ENCODE results near the gene TP53RK.

TP53RK gene

DNA sequence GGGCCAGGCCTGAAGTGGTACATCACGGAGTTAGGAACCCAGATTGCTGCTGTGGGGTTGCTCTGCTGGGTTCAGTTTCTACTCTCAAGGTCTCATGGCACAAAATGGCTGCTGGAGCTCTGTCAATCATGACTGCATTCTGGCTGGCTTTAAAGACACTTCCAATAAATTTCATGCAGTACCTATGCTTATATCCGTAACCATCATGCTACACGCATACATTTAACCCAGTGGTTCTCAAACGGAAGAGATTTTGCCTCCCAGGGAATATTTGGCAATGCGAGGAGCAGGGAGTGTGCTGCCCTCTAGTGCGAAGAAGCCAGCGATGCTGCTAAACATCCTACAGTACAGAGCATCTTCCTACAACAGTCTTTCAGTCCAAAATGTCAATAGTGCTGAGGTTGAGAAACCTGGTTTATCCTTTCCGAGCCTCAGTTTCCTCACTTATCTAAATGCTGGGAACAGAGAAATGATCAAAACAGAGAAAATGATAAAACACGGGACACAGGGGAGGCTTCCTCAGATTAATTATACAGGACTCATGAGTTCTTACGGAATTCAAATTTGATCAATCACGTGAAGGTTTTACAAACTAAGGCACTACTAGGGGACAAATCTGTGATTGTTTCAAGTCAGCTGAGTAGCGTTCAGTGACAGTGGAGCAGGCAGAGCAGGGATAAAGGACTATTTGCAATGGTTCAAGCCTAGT lies 10.6 kb upstream of the TP53RK start:
- H3K4me3 ChIP-seq, result no peak overlapping the region
- no peak for TF ChIP-seq Cebpa-rat (IDR thresholded peaks at IDR 0.05)
- H3K36me3 ChIP-seq, result no peaks in the 10 kb centered on the region
- H3K27ac ChIP-seq, result no peak overlapping the region
- H3K27me3 ChIP-seq, result no peaks in the 10 kb centered on the region
- H3K9me3 ChIP-seq, result peaks cover 19% of the 10 kb centered on the region
- no peak overlapping the region for H3K9ac ChIP-seq
- H3K4me1 ChIP-seq, result peaks cover 37% of the 10 kb centered on the region
- no peaks in the 10 kb centered on the region for H4K20me1 ChIP-seq
- no peak overlapping the region for H3K4me2 ChIP-seq

DNA sequence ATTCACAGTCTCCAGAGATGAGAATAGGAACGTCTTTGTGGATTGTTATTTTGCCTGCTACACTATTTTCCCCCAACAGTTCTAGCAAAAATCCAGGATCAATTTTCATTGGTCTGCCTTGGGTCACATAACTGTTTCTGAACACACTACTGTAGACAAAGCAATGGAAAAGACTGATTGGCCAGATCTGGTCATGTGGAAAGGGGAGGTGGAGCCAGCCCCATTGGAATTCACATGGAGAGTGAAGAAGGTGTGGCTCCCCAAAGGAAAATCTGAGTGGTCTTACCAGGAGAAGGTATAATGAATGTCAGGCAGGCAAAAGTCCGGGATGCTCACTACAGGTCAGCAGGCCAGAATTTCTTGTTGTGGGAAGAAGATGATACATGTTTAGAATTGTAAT lies 9.5 kb upstream of the TP53RK start:
- no peak for TF ChIP-seq Cebpa-rat (IDR thresholded peaks at IDR 0.05)
- peaks cover 46% of the 10 kb centered on the region for H3K4me1 ChIP-seq

DNA sequence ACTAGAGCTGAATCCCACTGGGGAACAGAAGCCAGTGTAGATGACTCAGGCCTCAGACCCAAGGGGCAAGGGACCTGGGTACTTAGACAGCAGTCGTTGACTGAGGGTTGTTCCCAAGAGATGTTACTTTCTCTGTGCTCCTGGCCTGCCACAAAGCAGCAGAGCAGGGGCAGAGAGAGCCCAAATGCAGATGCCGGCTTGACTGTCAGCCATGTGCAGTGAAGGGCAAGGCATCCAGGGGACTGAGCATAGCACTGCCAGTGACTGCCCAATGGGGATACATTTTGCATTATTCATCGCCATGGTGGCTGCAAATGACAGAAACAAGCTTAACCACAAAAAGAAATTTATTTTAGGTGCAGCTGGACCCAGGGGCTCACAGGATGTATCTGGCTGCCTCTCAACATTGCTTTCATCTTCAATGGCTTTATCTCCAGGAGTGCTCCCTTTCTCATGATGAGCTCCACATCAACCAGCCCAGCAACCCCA lies 7.6 kb upstream of the TP53RK start:
- Histone ChIP-seq H3K4me3 (no peak overlapping the region), H3K27me3 (no peaks in the 10 kb centered on the region), H3K27ac (peak overlapping the region; percentile 57), H3K4me1 (peaks cover 46% of the 10 kb centered on the region), H3K9me3 (peaks cover 19% of the 10 kb centered on the region), H3K9ac (peak overlapping the region; percentile 53), H3K4me2 (peak overlapping the region; percentile 82), H3K36me3 (no peaks in the 10 kb centered on the region), H4K20me1 (no peaks in the 10 kb centered on the region)
- no peak for TF ChIP-seq Cebpa-rat (IDR thresholded peaks at IDR 0.05)

More for the DNA sequence above, 9.5 kb upstream of the TP53RK start:
- H3K27ac ChIP-seq, result no peak overlapping the region
- H3K36me3 ChIP-seq, result no peaks in the 10 kb centered on the region
- no peaks in the 10 kb centered on the region for H3K27me3 ChIP-seq
- H4K20me1 ChIP-seq, result no peaks in the 10 kb centered on the region
- H3K9ac ChIP-seq, result no peak overlapping the region
- no peak overlapping the region for H3K4me3 ChIP-seq
- H3K4me2 ChIP-seq, result no peak overlapping the region
- peaks cover 19% of the 10 kb centered on the region for H3K9me3 ChIP-seq

DNA sequence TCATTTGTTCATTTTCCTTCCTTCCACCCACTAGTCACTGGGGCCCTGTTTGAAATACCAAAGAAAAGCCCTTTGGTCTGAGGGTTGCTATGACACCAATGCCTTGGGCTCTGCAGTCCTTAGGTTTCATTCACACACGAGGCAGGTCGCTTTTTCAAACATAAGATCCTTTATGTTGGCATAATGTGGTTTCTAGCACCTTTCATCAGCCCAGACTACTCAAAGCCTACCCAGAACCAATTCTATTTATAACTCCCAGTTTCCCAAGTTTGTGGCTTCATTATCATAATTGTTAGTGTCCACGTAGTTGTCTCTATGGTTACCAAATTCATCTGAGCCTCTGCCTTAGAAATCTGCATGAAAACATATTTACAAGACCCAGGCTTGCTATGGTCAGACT lies 6.6 kb upstream of the TP53RK start:
- Histone ChIP-seq H3K27me3 (no peaks in the 10 kb centered on the region), H3K4me3 (no peak overlapping the region), H4K20me1 (no peaks in the 10 kb centered on the region), H3K9me3 (peaks cover 19% of the 10 kb centered on the region), H3K9ac (no peak overlapping the region), H3K4me2 (peak overlapping the region; percentile 82), H3K4me1 (peaks cover 46% of the 10 kb centered on the region), H3K36me3 (no peaks in the 10 kb centered on the region), H3K27ac (peak overlapping the region; percentile 57)
- TF ChIP-seq Cebpa-rat (IDR thresholded peaks at IDR 0.05), result no peak

DNA sequence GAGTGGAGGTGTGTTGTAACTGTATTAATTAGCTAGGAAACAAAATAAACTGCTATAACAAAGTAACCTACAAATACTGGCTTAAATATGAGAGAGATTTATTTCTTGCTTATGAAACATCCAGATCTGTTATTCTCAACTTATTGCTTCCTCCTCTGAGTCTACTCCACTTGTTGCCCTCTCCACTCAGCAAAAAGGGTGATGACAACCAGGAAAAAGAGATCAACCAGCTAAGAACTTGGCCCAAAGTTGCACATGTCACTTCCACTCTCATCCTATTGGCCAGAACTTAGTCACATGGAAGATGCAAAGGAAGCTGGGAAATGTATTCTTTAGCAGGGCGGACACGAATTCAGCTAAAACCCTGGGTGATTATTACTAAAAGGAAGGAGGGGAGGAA lies 5.2 kb upstream of the TP53RK start:
- Histone ChIP-seq H3K36me3 (no peaks in the 10 kb centered on the region), H3K4me2 (peak overlapping the region; percentile 82)
- no peak for TF ChIP-seq Cebpa-rat (IDR thresholded peaks at IDR 0.05)

DNA sequence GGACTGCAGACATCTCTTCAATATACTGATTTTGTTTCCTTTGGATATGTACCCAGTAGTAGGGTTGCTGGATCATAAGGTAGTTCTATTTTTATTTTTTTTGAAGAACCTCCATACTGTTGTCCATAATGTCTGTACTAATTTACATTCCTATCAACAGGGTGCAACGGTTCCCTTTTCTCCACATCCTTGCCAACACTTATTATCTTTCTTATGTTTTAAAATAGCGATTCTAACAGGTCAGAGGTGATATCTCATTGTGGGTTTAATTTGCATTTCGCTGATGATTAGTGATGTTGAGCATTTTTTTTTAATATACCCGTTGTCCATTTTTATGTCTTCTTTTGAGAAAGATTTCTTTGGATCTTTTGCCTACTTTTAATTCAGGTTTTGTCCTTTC lies 2.0 kb upstream of the TP53RK start:
- H3K27ac ChIP-seq, result no peak overlapping the region
- no peak overlapping the region for H3K4me3 ChIP-seq
- H3K4me1 ChIP-seq, result peaks cover 51% of the 10 kb centered on the region
- no peak overlapping the region for H3K9ac ChIP-seq
- TF ChIP-seq Cebpa-rat (IDR thresholded peaks at IDR 0.05), result no peak
- H3K4me2 ChIP-seq, result no peak overlapping the region
- H3K9me3 ChIP-seq, result no peaks in the 10 kb centered on the region
- peaks cover 13% of the 10 kb centered on the region for H3K36me3 ChIP-seq
- peaks cover 29% of the 10 kb centered on the region for H4K20me1 ChIP-seq
- H3K27me3 ChIP-seq, result no peaks in the 10 kb centered on the region

More for the DNA sequence above, 5.2 kb upstream of the TP53RK start:
- Histone ChIP-seq H4K20me1 (no peaks in the 10 kb centered on the region), H3K9ac (no peak overlapping the region), H3K9me3 (peaks cover 17% of the 10 kb centered on the region), H3K27me3 (no peaks in the 10 kb centered on the region), H3K27ac (no peak overlapping the region), H3K4me3 (no peak overlapping the region), H3K4me1 (peaks cover 54% of the 10 kb centered on the region)

DNA sequence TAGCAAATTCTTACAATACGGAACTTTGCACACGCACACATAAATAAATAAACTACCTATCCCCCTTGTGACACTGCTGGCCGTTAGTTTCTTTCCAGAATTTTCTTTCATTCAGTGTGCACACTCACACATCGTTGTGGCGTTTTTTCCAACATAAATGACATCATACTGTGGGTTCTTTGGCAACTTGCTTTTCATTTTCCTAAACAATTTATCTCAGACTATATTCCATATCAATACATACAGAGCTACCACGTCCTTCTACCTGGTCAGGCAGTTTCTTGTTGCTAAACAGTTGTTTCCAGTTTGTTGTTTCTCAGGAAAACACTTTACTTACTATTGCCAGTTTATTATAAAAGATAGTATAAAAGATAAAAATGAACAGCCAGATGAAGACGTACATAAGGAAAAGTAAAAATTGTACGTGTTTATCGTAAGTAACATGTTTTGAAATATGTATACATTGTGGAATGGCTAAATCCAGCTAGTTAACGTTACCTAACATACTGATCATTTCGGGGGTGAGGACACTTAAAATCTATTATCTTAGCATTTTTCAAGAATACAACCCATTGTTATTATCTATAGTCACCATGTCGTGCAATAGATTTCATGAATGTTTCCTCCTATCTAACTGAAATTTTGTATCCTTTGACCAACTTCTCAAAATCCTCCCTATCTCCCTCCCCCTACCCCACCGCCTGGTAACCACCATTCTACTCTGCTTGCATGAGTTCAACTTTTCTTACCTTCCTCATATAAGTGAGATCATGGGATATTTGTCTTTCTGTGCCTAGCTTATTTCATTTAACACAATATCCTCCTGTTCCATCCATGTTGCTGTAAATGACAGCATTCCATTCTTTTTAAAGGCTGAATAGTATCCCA lies 1.2 kb upstream of the TP53RK start:
- Histone ChIP-seq H3K4me1 (peaks cover 51% of the 10 kb centered on the region), H3K4me3 (peak overlapping the region; percentile 93; the same call in 1 of the 2 replicates), H3K36me3 (peaks cover 21% of the 10 kb centered on the region), H4K20me1 (peaks cover 36% of the 10 kb centered on the region), H3K27ac (peak overlapping the region; percentile 94), H3K4me2 (peak overlapping the region; percentile 68), H3K9me3 (no peaks in the 10 kb centered on the region), H3K9ac (no peak overlapping the region), H3K27me3 (no peaks in the 10 kb centered on the region)
- no peak for TF ChIP-seq Cebpa-rat (IDR thresholded peaks at IDR 0.05)

- H3K36me3 ChIP-seq, result peaks cover 28% of the 10 kb centered on the region
- H3K4me2 ChIP-seq, result peak overlapping the region; percentile 68
- no peak for TF ChIP-seq Cebpa-rat (IDR thresholded peaks at IDR 0.05)
- peak overlapping the region; percentile 93 for H3K4me3 ChIP-seq
- no peaks in the 10 kb centered on the region for H3K27me3 ChIP-seq
- H3K27ac ChIP-seq, result peak overlapping the region; percentile 94
- H3K9me3 ChIP-seq, result no peaks in the 10 kb centered on the region
- H3K9ac ChIP-seq, result peak overlapping the region; percentile 97; the same call in 1 of the 2 replicates
- peaks cover 49% of the 10 kb centered on the region for H3K4me1 ChIP-seq
- peaks cover 44% of the 10 kb centered on the region for H4K20me1 ChIP-seq
Measured at GRCh38 chr20:46689754-46690085, 476 bp upstream of the TP53RK start.

DNA sequence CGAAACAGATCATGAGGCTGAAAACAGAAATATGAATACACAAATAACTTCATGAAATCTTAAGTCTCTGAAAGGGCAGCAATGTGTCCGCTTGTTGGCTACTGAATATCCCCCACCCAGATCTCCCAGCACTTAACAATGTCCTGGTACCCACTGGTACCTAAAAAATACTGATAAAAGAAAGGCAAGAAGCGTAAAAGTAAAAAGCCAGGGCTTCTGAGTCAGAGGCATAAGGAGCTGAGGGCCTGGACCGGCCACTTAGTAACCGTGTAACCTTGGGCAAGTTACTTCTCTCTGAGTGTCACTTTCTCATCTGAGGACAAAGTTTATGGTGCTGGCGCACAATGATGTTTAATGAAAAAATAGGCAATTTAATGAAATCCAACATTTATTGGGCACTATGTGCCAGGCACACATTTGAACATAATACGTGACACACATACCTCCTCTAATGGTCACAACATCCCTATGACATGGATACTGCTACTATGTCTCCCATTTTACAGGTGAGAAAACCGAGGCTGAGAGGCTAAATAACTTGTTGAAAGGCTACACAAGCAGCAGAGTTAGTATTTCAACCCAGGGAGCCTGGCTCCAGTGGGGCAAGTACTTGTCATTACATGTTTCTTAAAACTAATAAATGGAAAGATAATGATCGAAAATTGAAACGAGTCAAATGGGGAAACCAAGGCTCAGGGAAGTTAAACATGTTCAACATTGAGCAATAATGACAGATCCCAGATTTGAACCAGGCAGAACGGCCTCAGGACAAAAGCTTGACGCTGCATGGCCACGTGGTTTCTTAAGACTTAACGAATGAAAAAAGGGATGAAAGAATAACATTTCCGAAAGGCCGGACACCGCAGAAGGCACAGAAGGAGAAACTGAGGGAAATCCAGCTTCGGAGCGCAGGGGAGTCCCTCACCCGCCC lies 828 bp downstream of the TP53RK start:
- Histone ChIP-seq H4K20me1 (peaks cover 57% of the 10 kb centered on the region), H3K9me3 (no peaks in the 10 kb centered on the region), H3K27me3 (no peaks in the 10 kb centered on the region), H3K36me3 (peaks cover 41% of the 10 kb centered on the region), H3K4me3 (peak overlapping the region; percentile 93), H3K4me1 (peaks cover 54% of the 10 kb centered on the region), H3K4me2 (peak overlapping the region; percentile 89), H3K9ac (peak overlapping the region; percentile 97), H3K27ac (peak overlapping the region; percentile 94)
- TF ChIP-seq Cebpa-rat (IDR thresholded peaks at IDR 0.05), result no peak

All from BLaER1 (cell line).